T-helper 2 cell treated with Interferon-gamma antibody and Interleukin-4, amounts not matched to agents 100 ng/mL and 5 ng/mL, for 36 hours (primary cell): ENCODE data around the gene INSYN2B. TPM values are rescaled to one million over a fixed set of nuclear protein-coding genes. Genes with fewer than 3 reads are reported as not detected.

Experiments
- intact Hi-C: fragments of 100-400 bp; cut with micrococcal nuclease; formaldehyde crosslinking; loops from one replicate; pipeline ENCODE4 v1.15.1; 2023
- total RNA-seq: library from RNA; stranded (reverse); gene quantifications from 2 replicates; pipeline ENCODE4 v1.2.3, GENCODE V29; 2022

INSYN2B gene
- total RNA-seq = not detected in 2 replicates

GRCh38 chr5:169980418-169981053 lies at the start of gene INSYN2B:
INSYN2B (minus strand) TSS chr5:169980495; CDS start chr5:169883898, 96,597 bp downstream.
- intact Hi-C loops = no loop called here

DNA sequence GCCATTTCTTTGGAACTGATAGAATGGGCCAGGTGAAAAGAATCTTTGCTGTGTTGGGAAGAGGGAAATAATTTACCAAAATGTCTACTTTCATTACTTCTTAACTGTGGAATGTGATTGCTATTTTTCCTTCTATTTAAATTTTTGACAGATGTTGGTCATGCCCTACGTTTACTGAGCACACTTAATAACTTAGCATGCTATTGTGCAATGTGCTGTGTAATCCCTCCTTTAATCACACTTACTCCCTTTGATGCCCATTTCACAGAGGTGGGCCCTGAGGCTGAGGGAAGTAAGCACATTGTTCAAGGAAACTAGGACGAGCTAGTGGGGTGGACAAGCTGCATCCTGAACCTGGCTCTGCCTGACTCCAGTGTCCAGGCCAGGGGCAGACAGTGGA lies 47.8 kb upstream of the INSYN2B start:
- intact Hi-C loops = no loop called here

GRCh38 chr5:170025853-170026252 lies 45.6 kb upstream of the INSYN2B start:
- intact Hi-C loops = no loop called here

DNA sequence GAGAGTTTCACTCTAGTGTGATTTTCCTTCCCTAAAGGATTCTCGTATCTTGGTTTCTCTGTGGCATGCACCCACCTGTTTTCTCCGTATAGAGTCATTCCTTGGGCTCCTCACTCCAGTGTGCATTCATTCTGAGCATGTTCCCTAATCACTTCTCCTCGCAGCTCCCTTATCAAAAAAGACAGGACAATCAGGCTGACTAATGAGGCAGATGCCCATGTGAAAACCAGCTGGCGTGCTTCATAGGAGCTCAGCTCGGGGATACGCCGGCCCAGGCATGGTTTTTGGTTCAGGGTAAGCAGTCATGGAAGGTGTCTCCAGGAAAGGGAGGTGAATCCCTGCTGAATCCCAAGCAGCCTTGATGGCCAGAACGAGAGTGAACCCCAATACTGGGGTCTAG lies 41.2 kb upstream of the INSYN2B start:
- intact Hi-C loops = no loop called here

DNA sequence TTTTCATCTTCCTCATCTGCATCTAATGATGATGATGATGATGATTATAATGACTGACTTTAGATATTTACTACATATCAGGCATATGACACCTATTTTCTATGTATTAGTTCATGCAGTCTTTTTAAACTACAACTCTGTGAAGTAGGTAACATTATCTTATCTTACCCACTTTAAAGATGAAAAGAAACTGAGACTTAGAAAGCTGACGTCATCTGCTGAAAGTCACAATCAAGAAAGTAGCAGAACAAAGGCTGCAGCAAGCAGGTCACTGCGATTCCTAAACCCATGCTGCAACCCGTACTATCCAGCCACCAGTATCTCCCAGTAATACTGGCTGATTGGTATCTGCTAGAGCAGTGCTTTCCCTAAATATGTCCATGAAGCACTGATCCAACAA lies 40.1 kb upstream of the INSYN2B start:
- intact Hi-C loops = no loop called here

- intact Hi-C loops = no loop called here
These were observed 32.3 kb upstream of the INSYN2B start for GRCh38 chr5:170012622-170013021.

DNA sequence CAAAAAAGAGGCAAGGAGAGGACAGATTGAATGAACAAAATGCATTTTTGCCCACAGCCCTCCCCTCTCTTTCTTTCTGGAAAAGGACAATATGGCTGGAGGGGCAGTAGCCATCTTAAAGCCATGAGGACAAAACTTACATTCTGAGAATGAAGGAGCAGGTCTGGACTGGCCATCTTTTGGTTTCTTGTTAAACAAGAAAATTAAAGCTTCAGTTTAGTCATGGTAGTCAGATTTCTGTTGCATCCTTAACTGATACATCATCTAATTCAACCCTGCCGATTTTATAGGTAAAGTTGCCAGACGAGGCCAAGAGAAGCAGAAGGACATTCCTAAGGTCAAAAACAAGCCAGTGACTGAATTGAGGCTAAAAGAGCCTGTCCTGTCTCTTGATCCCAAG lies 31.5 kb upstream of the INSYN2B start:
- intact Hi-C loops = no loop called here

DNA sequence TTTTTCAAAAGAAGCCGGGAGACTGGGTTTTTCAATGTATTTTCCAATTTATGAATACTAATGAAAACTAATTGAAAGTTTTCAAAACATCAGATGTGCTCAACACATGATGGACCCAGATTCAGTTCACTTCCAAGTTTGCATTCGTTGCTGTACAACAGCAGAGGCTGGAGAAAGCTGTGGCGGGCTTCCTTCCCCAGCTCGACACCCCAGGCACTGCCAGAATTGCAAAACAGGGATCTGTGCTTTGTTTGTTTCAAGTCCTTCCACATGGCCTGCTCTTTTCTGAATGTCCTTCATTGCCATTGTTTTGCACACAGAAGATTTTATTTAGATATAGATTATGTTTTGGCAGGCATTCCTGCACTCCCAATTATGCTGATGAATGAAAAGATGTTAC lies 30.3 kb upstream of the INSYN2B start:
- intact Hi-C loops = no loop called here

- intact Hi-C loops = no loop called here
These were observed 28.1 kb upstream of the INSYN2B start for GRCh38 chr5:170008376-170008775.

DNA sequence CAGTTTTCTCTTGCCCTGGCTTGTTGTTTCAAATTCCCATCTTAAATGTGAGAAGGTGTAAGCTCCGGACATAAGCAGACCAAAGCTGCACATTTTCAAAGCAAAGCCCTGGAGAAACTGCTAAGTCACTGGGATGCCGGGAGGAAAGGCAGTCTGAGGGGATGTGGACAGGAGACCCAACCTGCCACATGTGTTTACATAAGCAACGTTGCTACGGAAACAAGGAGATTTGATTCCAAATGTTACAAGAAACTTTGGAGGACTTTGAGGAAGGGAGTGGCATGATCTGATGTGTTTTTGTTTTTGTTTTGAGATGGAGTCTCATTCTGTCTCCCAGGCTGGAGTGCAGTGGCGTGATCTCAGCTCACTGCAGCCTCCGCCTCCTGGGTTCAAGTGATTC lies 25.7 kb upstream of the INSYN2B start:
- intact Hi-C loops = no loop called here

GRCh38 chr5:170000155-170000554 lies 19.9 kb upstream of the INSYN2B start:
- intact Hi-C loops = no loop called here

DNA sequence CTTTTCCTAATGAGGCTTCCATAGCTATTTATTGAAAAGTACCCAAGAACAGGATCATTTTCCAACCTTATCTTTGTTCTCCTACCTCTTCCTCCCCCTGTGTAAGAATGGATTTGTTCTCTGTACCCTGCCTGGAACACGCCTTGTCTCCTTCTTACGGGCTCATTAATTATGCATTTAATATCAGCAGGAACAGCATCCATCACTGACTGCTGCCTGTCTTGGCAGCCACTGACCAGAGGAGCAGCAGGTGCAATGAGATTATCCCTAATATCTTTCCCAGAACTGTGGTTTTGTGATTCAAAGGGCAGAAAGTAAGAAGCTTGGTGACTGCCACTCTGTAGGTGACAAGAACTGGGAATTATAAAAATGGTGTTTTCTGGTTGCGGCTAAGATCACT lies 19.3 kb upstream of the INSYN2B start:
- intact Hi-C loops = no loop called here

GRCh38 chr5:169997798-169998197 lies 17.5 kb upstream of the INSYN2B start:
- intact Hi-C loops = no loop called here

DNA sequence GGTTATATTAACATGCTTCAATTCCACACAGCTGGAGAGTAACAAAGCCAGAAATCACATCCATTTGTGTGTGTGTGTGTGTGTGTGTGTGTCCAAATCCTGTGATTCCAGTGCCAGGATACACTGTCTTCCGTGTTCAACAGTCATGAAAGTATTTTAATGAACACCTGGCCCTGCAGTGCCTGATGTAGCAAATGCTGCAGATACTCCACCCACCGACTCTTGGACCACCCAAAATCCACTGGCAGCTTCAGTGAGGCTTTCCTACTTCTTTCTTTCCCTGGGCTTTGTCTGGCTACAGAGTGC lies 13.1 kb upstream of the INSYN2B start:
- intact Hi-C loops = no loop called here

GRCh38 chr5:169992789-169993484 lies 12.6 kb upstream of the INSYN2B start:
- intact Hi-C loops = no loop called here

DNA sequence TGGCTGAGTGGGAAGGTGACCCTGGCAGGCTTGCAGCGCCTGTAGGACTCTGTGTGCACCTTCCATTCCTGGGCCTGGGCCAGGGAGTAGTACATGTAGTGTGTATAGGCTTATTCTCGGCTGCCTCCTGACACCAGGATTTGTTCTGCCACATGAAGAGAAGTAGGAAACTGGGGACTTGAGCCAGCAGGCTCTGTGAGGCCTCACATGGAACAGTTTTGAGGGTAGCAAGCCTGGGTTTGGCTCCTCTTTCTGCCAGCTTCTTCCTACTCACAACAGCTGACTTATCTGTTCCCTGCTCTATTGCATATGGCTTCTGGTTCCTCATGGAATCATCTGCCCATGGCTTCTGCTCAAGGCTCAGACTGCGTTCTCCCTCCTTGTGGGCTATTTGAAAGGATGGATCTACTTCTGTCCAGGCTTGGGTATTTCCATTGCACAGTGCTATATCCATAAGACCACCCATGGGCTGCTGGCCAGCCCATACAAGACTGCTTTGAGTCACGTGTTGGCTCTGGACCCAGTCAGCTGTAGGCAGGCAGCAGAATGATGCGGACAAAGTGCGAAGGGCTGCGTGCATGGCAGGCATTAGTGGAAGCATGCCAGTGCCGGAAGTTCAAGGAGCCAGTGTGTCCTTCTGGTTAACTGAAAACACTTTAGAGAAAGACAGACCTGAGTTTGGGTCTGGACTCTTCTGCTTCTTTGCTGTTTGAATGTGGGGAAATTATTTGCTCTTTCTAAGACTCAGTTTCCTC lies 11.0 kb upstream of the INSYN2B start:
- intact Hi-C loops = no loop called here

DNA sequence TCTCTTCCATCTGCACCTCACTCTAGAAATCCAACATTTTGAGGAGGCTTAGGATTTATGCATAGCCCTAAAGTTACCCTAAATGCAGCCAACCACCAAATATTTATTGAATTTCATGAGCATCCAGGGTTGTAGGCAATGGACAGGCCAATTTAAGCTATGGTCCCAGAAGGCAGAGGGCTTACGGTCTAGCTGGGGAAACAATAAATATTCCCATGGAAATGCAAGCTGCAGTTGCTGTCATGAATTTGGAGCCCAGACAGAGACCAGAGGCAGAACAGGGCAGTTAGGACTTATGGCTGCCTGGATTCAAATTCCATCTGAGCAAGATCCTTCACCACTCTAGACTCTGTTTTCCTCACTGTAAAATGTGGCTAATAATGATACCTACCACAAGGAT lies 9.1 kb upstream of the INSYN2B start:
- intact Hi-C loops = no loop called here

GRCh38 chr5:169988947-169989346 lies 8.7 kb upstream of the INSYN2B start:
- intact Hi-C loops = no loop called here

DNA sequence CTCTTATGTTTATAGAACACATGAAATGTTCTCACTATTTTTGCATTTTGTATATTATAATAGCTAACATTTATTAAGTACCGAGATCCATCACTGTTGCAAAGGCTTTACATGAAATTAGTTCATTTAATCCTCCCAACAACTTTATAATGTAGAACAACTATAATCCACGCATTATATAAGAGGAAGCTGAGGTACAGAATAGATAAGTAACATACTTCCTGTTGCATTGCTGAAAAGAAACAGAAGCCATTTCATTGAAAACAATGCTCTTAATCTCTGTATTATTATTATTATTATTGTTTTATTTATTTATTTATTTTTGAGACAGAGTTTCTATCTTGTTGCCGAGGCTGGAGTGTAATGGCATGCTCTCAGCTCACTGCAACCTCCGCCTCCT lies 7.9 kb upstream of the INSYN2B start:
- intact Hi-C loops = no loop called here

DNA sequence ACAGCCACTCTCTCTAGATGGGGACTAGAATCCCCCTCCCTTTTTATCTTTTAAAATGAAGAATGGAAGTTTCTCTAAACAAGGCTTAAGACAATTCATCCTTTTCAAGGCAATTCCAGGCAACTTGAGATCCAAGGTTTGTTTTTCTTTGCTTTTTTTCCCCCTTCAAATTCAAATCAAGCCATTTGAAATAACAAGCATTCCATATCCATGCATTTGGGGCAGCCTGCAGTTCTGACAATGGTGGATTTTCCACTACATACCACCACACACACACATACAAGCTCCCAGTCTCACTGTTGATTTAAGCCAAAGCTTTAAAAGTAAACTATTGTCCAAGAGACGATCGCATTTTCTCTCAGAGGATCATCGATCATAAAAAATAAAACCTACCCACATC lies 424 bp downstream of the INSYN2B start:
- intact Hi-C loops = no loop called here

DNA sequence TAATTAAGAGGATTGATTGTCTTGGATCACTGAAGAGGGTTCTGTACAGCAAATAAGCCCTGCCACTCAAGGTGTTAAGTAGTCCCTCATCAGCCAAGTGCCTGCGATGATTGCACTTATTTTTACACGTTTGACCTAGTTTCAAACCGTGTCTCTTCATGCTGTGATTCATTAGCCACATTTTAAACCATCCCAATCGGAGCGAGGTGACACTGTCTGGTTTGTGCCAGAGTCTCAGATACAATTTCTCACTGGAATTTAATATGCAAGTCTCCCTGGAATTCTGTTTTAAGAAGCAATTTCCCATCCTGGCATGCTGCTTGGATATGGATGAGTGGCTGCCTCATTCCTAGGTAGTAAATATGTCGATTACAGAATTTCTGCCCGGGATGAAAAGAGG lies 1.6 kb downstream of the INSYN2B start:
- intact Hi-C loops = no loop called here

DNA sequence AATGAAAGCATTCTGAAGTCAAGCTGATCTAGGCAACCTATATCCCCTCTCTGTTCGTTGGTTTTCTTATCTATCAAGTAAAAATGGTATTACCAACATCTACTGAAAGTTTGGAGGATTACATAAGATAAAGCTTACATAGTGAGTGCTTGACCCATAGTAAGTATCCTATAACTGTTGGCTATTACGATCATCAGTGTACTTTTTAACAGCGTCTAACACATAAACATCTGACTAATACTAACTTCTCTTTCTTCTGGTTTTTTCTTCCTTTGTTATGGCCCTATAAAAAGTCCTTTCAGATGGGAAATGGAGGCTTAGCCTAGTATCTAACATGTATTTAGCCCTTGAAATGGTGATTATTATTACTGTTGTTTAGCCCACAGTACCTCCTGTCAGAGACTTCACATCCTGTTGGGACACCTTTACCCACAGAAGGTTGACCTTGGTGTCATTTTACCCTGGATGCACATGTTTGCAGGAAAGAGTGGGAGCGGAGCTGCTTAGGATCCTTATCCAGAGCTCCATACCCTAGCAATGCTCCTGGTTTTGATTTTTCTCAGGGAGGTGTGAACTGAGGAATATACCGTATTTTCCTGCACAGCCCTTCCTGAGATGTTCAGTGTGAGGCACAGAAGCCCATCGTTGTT lies 6.0 kb downstream of the INSYN2B start:
- intact Hi-C loops = no loop called here
